Measurements from ENCODE around the gene GAN. TPM values are rescaled to one million over a fixed set of nuclear protein-coding genes. Genes with fewer than 3 reads are reported as not detected.

The GAN gene
- polyA plus RNA-seq, 4 donors = 0.27 to 2.5 (median 1.4) TPM

- H3K27me3 ChIP-seq (ENCODE audit: control insufficient read depth in 3 of 3, insufficient read depth in 3 of 3, low read length in 3 of 3) = no peaks in the 10 kb centered on the region
- H3K9me3 ChIP-seq (ENCODE audit: control insufficient read depth in 2 of 2, insufficient read depth in 1 of 2, low read depth in 1 of 2, low read length in 1 of 2) = peaks cover 0 to 14% of the 10 kb centered on the region in 2 donors
- 89 to 91% (median 90%) methylated on average over 4 of the region's 4 CpGs for WGBS, 3 donors
- FAIRE-seq (no peak), DNase-seq (no peak)
- H3K27ac ChIP-seq (ENCODE audit: low read depth in 1 of 3, low read length in 2 of 3) = no peak overlapping the region
- H3K36me3 ChIP-seq (ENCODE audit: control insufficient read depth in 3 of 3, insufficient read depth in 2 of 3, low read depth in 1 of 3, low read length in 3 of 3) = peaks cover 0 to 4% (median 3%) of the 10 kb centered on the region in 3 donors
- no peak overlapping the region for H3K4me3 ChIP-seq (ENCODE audit: low read depth in 1 of 3, low read length in 3 of 3)
- H3K4me1 ChIP-seq (ENCODE audit: control insufficient read depth in 3 of 3, insufficient read depth in 2 of 3, low read depth in 1 of 3, low read length in 2 of 3) = no peaks in the 10 kb centered on the region
These were observed 35.0 kb downstream of the GAN start for GRCh38 chr16:81349608-81350305.

DNA sequence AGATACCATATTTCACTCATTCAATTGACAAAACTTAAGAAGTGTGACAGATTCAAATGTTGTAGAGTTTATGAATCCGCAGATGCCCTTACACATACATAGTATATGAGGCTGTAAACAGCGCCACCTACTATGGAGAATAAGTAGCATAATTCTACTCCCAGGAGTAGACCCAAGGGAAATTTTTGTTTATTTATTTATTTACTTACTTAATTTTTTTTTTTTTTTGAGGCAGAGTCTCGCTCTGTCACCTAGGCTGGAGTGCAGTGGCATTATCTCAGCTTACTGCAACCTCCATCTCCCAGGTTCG is 35.5 kb downstream of the GAN start:
- Histone ChIP-seq H3K9me3 (ENCODE audit: control insufficient read depth in 2 of 2, insufficient read depth in 1 of 2, low read depth in 1 of 2, low read length in 1 of 2) (peaks cover 0 to 14% of the 10 kb centered on the region in 2 donors), H3K27ac (ENCODE audit: low read depth in 1 of 3, low read length in 2 of 3) (no peak overlapping the region), H3K4me3 (ENCODE audit: low read depth in 1 of 3, low read length in 3 of 3) (no peak overlapping the region), H3K27me3 (ENCODE audit: control insufficient read depth in 3 of 3, insufficient read depth in 3 of 3, low read length in 3 of 3) (no peaks in the 10 kb centered on the region), H3K36me3 (ENCODE audit: control insufficient read depth in 3 of 3, insufficient read depth in 2 of 3, low read depth in 1 of 3, low read length in 3 of 3) (peaks cover 0 to 7% (median 4%) of the 10 kb centered on the region in 3 donors), H3K4me1 (ENCODE audit: control insufficient read depth in 3 of 3, insufficient read depth in 2 of 3, low read depth in 1 of 3, low read length in 2 of 3) (no peaks in the 10 kb centered on the region)
- FAIRE-seq (no peak), DNase-seq (peak in 1 of 2 donors; percentile 17)
- WGBS, 3 donors = 97 to 99% (median 98%) methylated on average over 4 of the region's 4 CpGs

DNA sequence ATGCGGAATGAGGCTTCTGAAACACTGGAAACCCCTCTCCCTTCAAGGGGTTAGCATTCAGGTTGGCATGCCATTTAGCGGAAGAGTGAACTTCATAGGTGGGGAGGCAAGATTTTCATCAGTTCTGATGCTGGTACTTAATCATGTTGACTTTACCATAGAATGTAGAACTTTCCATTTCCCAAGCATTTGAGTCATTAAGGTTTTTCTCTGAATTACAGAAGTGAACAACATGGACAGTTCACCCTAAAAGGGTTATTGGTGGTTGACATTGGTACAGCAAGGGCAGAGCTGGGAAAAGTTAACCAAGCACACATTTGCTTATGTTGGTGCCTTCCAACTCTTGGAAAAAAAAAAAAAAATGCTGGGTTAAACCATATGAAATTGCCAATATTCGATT is 39.1 kb downstream of the GAN start:
- H3K9me3 ChIP-seq (ENCODE audit: control insufficient read depth in 2 of 2, insufficient read depth in 1 of 2, low read depth in 1 of 2, low read length in 1 of 2) = no peaks in the 10 kb centered on the region
- H3K36me3 ChIP-seq (ENCODE audit: control insufficient read depth in 3 of 3, insufficient read depth in 2 of 3, low read depth in 1 of 3, low read length in 3 of 3) = peaks cover 5 to 12% (median 7%) of the 10 kb centered on the region in 3 donors
- 91 to 100% (median 97%) methylated on average over 3 of the region's 3 CpGs for WGBS, 3 donors
- no peaks in the 10 kb centered on the region for H3K27me3 ChIP-seq (ENCODE audit: control insufficient read depth in 3 of 3, insufficient read depth in 3 of 3, low read length in 3 of 3)
- FAIRE-seq = no peak
- DNase-seq = no peak
- H3K27ac ChIP-seq (ENCODE audit: low read depth in 1 of 3, low read length in 2 of 3) = no peak overlapping the region
- H3K4me1 ChIP-seq (ENCODE audit: control insufficient read depth in 3 of 3, insufficient read depth in 2 of 3, low read depth in 1 of 3, low read length in 2 of 3) = no peaks in the 10 kb centered on the region
- H3K4me3 ChIP-seq (ENCODE audit: low read depth in 1 of 3, low read length in 3 of 3) = no peak overlapping the region

GRCh38 chr16:81357711-81358260 is 43.0 kb downstream of the GAN start:
- H3K4me1 ChIP-seq (ENCODE audit: control insufficient read depth in 3 of 3, insufficient read depth in 2 of 3, low read depth in 1 of 3, low read length in 2 of 3) = no peaks in the 10 kb centered on the region
- H3K4me3 ChIP-seq (ENCODE audit: low read depth in 1 of 3, low read length in 3 of 3) = no peak overlapping the region
- no peaks in the 10 kb centered on the region for H3K9me3 ChIP-seq (ENCODE audit: control insufficient read depth in 2 of 2, insufficient read depth in 1 of 2, low read depth in 1 of 2, low read length in 1 of 2)
- H3K27ac ChIP-seq (ENCODE audit: low read depth in 1 of 3, low read length in 2 of 3) = no peak overlapping the region
- no peaks in the 10 kb centered on the region for H3K27me3 ChIP-seq (ENCODE audit: control insufficient read depth in 3 of 3, insufficient read depth in 3 of 3, low read length in 3 of 3)
- WGBS, 3 donors = 90 to 95% (median 91%) methylated on average over 9 of the region's 9 CpGs
- DNase-seq = no peak
- FAIRE-seq = no peak
- peaks cover 9 to 21% (median 10%) of the 10 kb centered on the region in 3 donors for H3K36me3 ChIP-seq (ENCODE audit: control insufficient read depth in 3 of 3, insufficient read depth in 2 of 3, low read depth in 1 of 3, low read length in 3 of 3)

DNA sequence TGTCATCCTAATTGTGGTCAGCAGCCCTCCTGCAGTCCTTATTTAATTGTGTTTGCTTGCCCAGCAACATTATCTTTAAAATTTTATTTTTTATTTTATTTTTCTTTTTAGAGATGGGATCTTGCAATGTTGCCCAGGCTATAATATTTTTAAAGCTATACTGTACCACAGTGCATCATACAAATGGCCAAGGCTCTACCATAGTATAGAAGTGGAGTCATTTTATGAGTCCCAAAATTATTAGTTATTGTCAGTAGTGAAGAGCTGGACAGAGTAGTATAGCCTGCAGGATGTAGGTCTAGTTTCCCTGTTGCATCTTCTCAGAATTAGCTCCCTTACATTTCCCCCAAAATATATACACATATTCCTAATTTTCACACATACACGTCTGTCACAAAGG is 44.1 kb downstream of the GAN start:
- DNase-seq = no peak
- no peak for FAIRE-seq
- 78 to 94% (median 80%) methylated on average over 1 of the region's 1 CpG for WGBS, 3 donors
- no peaks in the 10 kb centered on the region for H3K4me1 ChIP-seq (ENCODE audit: control insufficient read depth in 3 of 3, insufficient read depth in 2 of 3, low read depth in 1 of 3, low read length in 2 of 3)
- no peaks in the 10 kb centered on the region for H3K9me3 ChIP-seq (ENCODE audit: control insufficient read depth in 2 of 2, insufficient read depth in 1 of 2, low read depth in 1 of 2, low read length in 1 of 2)
- H3K27ac ChIP-seq (ENCODE audit: low read depth in 1 of 3, low read length in 2 of 3) = no peak overlapping the region
- no peak overlapping the region for H3K4me3 ChIP-seq (ENCODE audit: low read depth in 1 of 3, low read length in 3 of 3)
- H3K27me3 ChIP-seq (ENCODE audit: control insufficient read depth in 3 of 3, insufficient read depth in 3 of 3, low read length in 3 of 3) = no peaks in the 10 kb centered on the region
- H3K36me3 ChIP-seq (ENCODE audit: control insufficient read depth in 3 of 3, insufficient read depth in 2 of 3, low read depth in 1 of 3, low read length in 3 of 3) = peaks cover 9 to 22% (median 11%) of the 10 kb centered on the region in 3 donors

DNA sequence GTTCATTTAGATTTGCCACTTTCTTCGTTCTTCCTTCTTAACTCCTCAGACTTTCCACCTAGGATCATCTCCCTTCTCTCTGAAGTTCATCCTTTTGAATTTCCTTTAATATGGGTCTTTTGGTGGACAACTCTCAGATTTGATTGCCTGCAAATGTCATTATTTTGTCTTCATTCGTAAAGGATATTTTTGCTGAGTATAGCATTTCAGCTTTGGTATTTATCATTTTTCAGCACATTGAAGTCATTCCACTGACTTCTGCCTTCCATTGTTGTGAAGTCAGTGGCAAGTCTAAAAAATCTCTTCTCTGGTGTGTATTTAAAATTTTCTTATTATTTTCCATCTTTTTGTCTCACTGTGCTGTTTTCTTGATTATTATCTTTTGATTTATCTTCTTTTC is 45.4 kb downstream of the GAN start:
- no peak overlapping the region for H3K4me3 ChIP-seq (ENCODE audit: low read depth in 1 of 3, low read length in 3 of 3)
- no peaks in the 10 kb centered on the region for H3K27me3 ChIP-seq (ENCODE audit: control insufficient read depth in 3 of 3, insufficient read depth in 3 of 3, low read length in 3 of 3)
- peaks cover 9 to 26% (median 9%) of the 10 kb centered on the region in 3 donors for H3K36me3 ChIP-seq (ENCODE audit: control insufficient read depth in 3 of 3, insufficient read depth in 2 of 3, low read depth in 1 of 3, low read length in 3 of 3)
- no peak for FAIRE-seq
- DNase-seq = no peak
- H3K4me1 ChIP-seq (ENCODE audit: control insufficient read depth in 3 of 3, insufficient read depth in 2 of 3, low read depth in 1 of 3, low read length in 2 of 3) = no peaks in the 10 kb centered on the region
- 96 to 100% (median 97%) methylated on average over 2 of the region's 2 CpGs for WGBS, 3 donors
- H3K27ac ChIP-seq (ENCODE audit: low read depth in 1 of 3, low read length in 2 of 3) = no peak overlapping the region
- H3K9me3 ChIP-seq (ENCODE audit: control insufficient read depth in 2 of 2, insufficient read depth in 1 of 2, low read depth in 1 of 2, low read length in 1 of 2) = no peaks in the 10 kb centered on the region

- 87 to 97% (median 95%) methylated on average over 3 of the region's 3 CpGs for WGBS, 3 donors
These were observed 51.0 kb downstream of the GAN start for GRCh38 chr16:81365731-81366130.

GRCh38 chr16:81366316-81366932 is 51.7 kb downstream of the GAN start:
- Histone ChIP-seq H3K4me3 (ENCODE audit: low read depth in 1 of 3, low read length in 3 of 3) (no peak overlapping the region), H3K4me1 (ENCODE audit: control insufficient read depth in 3 of 3, insufficient read depth in 2 of 3, low read depth in 1 of 3, low read length in 2 of 3) (no peaks in the 10 kb centered on the region), H3K27ac (ENCODE audit: low read depth in 1 of 3, low read length in 2 of 3) (no peak overlapping the region), H3K27me3 (ENCODE audit: control insufficient read depth in 3 of 3, insufficient read depth in 3 of 3, low read length in 3 of 3) (no peaks in the 10 kb centered on the region), H3K36me3 (ENCODE audit: control insufficient read depth in 3 of 3, insufficient read depth in 2 of 3, low read depth in 1 of 3, low read length in 3 of 3) (peaks cover 8 to 40% (median 12%) of the 10 kb centered on the region in 3 donors), H3K9me3 (ENCODE audit: control insufficient read depth in 2 of 2, insufficient read depth in 1 of 2, low read depth in 1 of 2, low read length in 1 of 2) (no peaks in the 10 kb centered on the region)
- FAIRE-seq (no peak), DNase-seq (peak; percentile 53 to 61)
- 58 to 66% (median 58%) methylated on average over 12 of the region's 12 CpGs for WGBS, 3 donors

More at GRCh38 chr16:81365731-81366130, 51.0 kb downstream of the GAN start:
- no peak overlapping the region for H3K27ac ChIP-seq (ENCODE audit: low read depth in 1 of 3, low read length in 2 of 3)
- no peaks in the 10 kb centered on the region for H3K4me1 ChIP-seq (ENCODE audit: control insufficient read depth in 3 of 3, insufficient read depth in 2 of 3, low read depth in 1 of 3, low read length in 2 of 3)
- H3K27me3 ChIP-seq (ENCODE audit: control insufficient read depth in 3 of 3, insufficient read depth in 3 of 3, low read length in 3 of 3) = no peaks in the 10 kb centered on the region
- peaks cover 4 to 38% (median 12%) of the 10 kb centered on the region in 3 donors for H3K36me3 ChIP-seq (ENCODE audit: control insufficient read depth in 3 of 3, insufficient read depth in 2 of 3, low read depth in 1 of 3, low read length in 3 of 3)
- DNase-seq (no peak), FAIRE-seq (no peak)
- no peaks in the 10 kb centered on the region for H3K9me3 ChIP-seq (ENCODE audit: control insufficient read depth in 2 of 2, insufficient read depth in 1 of 2, low read depth in 1 of 2, low read length in 1 of 2)
- H3K4me3 ChIP-seq (ENCODE audit: low read depth in 1 of 3, low read length in 3 of 3) = no peak overlapping the region

All from small intestine (tissue), 7 donors.